ENCODE measurements around the gene HTR4.

DNA sequence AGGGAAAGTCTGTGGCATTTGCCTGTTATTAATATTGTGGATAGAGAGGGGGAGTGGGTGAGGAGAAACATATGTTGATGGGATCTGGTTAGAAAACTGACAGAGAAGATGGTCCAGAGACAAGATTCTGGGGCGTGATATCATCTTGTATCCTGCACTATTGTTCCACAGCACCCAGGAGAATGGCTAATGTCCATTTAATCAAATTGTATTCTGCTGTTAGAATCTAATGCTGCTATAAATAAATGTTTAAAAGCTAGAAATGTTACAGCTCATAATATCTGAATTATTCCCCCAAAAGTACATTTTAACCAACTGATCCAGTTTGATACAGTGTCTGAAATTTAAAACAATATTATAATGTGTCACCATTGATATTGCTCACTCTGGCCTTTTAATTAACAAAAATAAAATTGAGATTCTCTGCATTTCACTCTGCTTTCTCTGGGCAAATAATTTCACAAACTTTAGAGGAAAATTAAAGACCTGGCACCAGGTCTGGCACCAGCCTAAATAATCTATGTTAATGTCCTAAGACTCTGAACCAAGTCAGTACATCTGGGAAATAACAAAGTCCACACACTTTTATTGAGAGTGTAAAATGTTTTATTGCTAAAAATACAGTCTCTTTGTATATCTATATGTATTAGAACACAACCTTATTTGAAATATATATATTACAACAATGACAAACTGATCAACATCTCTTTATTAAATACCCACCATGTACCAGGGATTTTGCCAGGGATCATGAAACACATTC is 18.8 kb downstream of the HTR4 start:
- TF ChIP-seq, protein P1, sequence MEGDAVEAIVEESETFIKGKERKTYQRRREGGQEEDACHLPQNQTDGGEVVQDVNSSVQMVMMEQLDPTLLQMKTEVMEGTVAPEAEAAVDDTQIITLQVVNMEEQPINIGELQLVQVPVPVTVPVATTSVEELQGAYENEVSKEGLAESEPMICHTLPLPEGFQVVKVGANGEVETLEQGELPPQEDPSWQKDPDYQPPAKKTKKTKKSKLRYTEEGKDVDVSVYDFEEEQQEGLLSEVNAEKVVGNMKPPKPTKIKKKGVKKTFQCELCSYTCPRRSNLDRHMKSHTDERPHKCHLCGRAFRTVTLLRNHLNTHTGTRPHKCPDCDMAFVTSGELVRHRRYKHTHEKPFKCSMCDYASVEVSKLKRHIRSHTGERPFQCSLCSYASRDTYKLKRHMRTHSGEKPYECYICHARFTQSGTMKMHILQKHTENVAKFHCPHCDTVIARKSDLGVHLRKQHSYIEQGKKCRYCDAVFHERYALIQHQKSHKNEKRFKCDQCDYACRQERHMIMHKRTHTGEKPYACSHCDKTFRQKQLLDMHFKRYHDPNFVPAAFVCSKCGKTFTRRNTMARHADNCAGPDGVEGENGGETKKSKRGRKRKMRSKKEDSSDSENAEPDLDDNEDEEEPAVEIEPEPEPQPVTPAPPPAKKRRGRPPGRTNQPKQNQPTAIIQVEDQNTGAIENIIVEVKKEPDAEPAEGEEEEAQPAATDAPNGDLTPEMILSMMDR (IDR thresholded peaks at IDR 0.05; ENCODE audit: extremely low read depth in 1 of 2, insufficient read depth in 1 of 2, low read depth in 1 of 2, low read length in 2 of 2) = no peak
- TF ChIP-seq POLR2AphosphoS5 (IDR thresholded peaks at IDR 0.05; ENCODE audit: insufficient read depth, low read depth, low read length) (no peak), POLR2A (IDR thresholded peaks at IDR 0.05; ENCODE audit: low read depth, low read length) (no peak)
- TF ChIP-seq, protein P2, sequence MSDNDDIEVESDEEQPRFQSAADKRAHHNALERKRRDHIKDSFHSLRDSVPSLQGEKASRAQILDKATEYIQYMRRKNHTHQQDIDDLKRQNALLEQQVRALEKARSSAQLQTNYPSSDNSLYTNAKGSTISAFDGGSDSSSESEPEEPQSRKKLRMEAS (IDR thresholded peaks at IDR 0.05; ENCODE audit: insufficient read depth, insufficient read length) = no peak
